Measurements from ENCODE around the gene TPCN2. TPM values are rescaled to one million over a fixed set of nuclear protein-coding genes. Genes with fewer than 3 reads are reported as not detected.

TPCN2 gene
- total and polyA plus RNA-seq, 12 donors, result 3.1 to 21.6 (median 10.4) TPM

GRCh38 chr11:69157822-69158231 is 109.1 kb downstream of the TPCN2 start:
- 89 to 93% (median 92%) methylated on average over 3 to 15 of the region's 15 CpGs; no CpG with 5 or more reads in 1 of the 4 donors for WGBS, 4 donors
- Histone ChIP-seq H3K27ac (no peak overlapping the region), H3K9me3 (replicated peaks in 1 of 3) (no peaks in the 10 kb centered on the region), H3K4me3 (no peak overlapping the region), H3K4me1 (replicated peaks in 1 of 2) (no peaks in the 10 kb centered on the region), H3K36me3 (replicated peaks in 1 of 2) (no peaks in the 10 kb centered on the region), H3K27me3 (no peaks in the 10 kb centered on the region)
- intact Hi-C loops (cut with DNase I), result no loop called here
- no peak for TF ChIP-seq POLR2A (IDR thresholded peaks at IDR 0.05)
- no peak for DNase-seq

- TF ChIP-seq POLR2A (IDR thresholded peaks at IDR 0.05) (no peak), CTCF (IDR thresholded peaks at IDR 0.05) (no peak)
- 82 to 92% (median 88%) methylated on average over 15 to 21 of the region's 21 CpGs for WGBS, 4 donors
- H3K27me3 ChIP-seq, result no peaks in the 10 kb centered on the region
- H3K27ac ChIP-seq, result no peak overlapping the region
- no peak for DNase-seq
- intact Hi-C loops (cut with DNase I), result no loop called here
- no peaks in the 10 kb centered on the region for H3K9me3 ChIP-seq (replicated peaks in 1 of 3)
- H3K4me3 ChIP-seq, result no peak overlapping the region
- H3K36me3 ChIP-seq (replicated peaks in 1 of 2), result no peaks in the 10 kb centered on the region
- no peaks in the 10 kb centered on the region for H3K4me1 ChIP-seq (replicated peaks in 1 of 2)
These were observed 109.8 kb downstream of the TPCN2 start for GRCh38 chr11:69158301-69159149.

GRCh38 chr11:69159150-69159852 is 110.6 kb downstream of the TPCN2 start:
- WGBS, 4 donors, result 91 to 95% (median 93%) methylated on average over 18 to 19 of the region's 19 CpGs
- DNase-seq, result no peak
- H3K9me3 ChIP-seq (replicated peaks in 1 of 3), result no peaks in the 10 kb centered on the region
- no peak for TF ChIP-seq CTCF (IDR thresholded peaks at IDR 0.05)
- no peak for TF ChIP-seq POLR2A (IDR thresholded peaks at IDR 0.05)
- H3K4me3 ChIP-seq, result no peak overlapping the region
- no peaks in the 10 kb centered on the region for H3K36me3 ChIP-seq (replicated peaks in 1 of 2)
- intact Hi-C loops (cut with DNase I), result no loop called here
- H3K27ac ChIP-seq, result no peak overlapping the region
- no peaks in the 10 kb centered on the region for H3K4me1 ChIP-seq (replicated peaks in 1 of 2)
- H3K27me3 ChIP-seq, result no peaks in the 10 kb centered on the region

- WGBS, 4 donors, result 80 to 91% (median 89%) methylated on average over 14 to 15 of the region's 15 CpGs
- no peak overlapping the region for H3K27ac ChIP-seq
- H3K4me1 ChIP-seq (replicated peaks in 1 of 2), result no peaks in the 10 kb centered on the region
- TF ChIP-seq CTCF (IDR thresholded peaks at IDR 0.05), result no peak
- no peak for TF ChIP-seq POLR2A (IDR thresholded peaks at IDR 0.05)
- no peaks in the 10 kb centered on the region for H3K9me3 ChIP-seq (replicated peaks in 1 of 3)
- no peaks in the 10 kb centered on the region for H3K36me3 ChIP-seq (replicated peaks in 1 of 2)
- H3K4me3 ChIP-seq, result no peak overlapping the region
- no peaks in the 10 kb centered on the region for H3K27me3 ChIP-seq
- no peak for DNase-seq
- intact Hi-C loops (cut with DNase I), result no loop called here
These were observed 111.8 kb downstream of the TPCN2 start for GRCh38 chr11:69160296-69161116.
